HEK293 (cell line): ENCODE data around the gene RNF169.
A peak's percentile ranks its signal among the peaks of the same experiment; 100 is the strongest.

Experiments used
- EGR2 ChIP-seq: fragments of 450-650 bp; formaldehyde crosslinking; IDR thresholded peaks from 2 replicates; pipeline ENCODE4 v1.5.1; 2016; ENCODE audit warnings: low read depth, missing biosample characterization, missing genetic modification characterization
- HOXC10 ChIP-seq: sonication (generic); formaldehyde crosslinking; IDR thresholded peaks from 2 replicates; pipeline ENCODE4 v1.8.1; 2023; ENCODE audit warnings: mild to moderate bottlenecking, missing genetic modification reagents
- HOXD13 ChIP-seq: sonication (generic); formaldehyde crosslinking; IDR thresholded peaks from 2 replicates; pipeline ENCODE4 v1.8.0; 2022; ENCODE audit warnings: missing genetic modification reagents, borderline replicate concordance
- KLF1 ChIP-seq: fragments of 450-650 bp; formaldehyde crosslinking; IDR thresholded peaks from 2 replicates; pipeline ENCODE4 v1.5.1; 2016; ENCODE audit warnings: missing biosample characterization, missing genetic modification characterization
- MEIS1 ChIP-seq: sonication (generic); formaldehyde crosslinking; IDR thresholded peaks from 2 replicates; pipeline ENCODE4 v1.8.1; 2022; ENCODE audit warnings: missing genetic modification reagents, mild to moderate bottlenecking, borderline replicate concordance
- SCRT2 ChIP-seq: fragments of 450-650 bp; formaldehyde crosslinking; IDR thresholded peaks from 2 replicates; pipeline ENCODE4 v1.5.1; 2016; ENCODE audit warnings: missing biosample characterization, missing genetic modification characterization
- YY1 ChIP-seq: fragments of 450-650 bp; formaldehyde crosslinking; IDR thresholded peaks from 2 replicates; pipeline ENCODE4 v1.5.1; 2018; ENCODE audit warnings: missing biosample characterization, missing genetic modification characterization
- ZBTB1 ChIP-seq: fragments of 450-650 bp; formaldehyde crosslinking; IDR thresholded peaks from 2 replicates; pipeline ENCODE4 v1.5.1; 2016; ENCODE audit warnings: missing biosample characterization, missing genetic modification characterization
- ZNF121 ChIP-seq: fragments of 450-650 bp; formaldehyde crosslinking; IDR thresholded peaks from 2 replicates; pipeline ENCODE4 v1.5.1; 2016; ENCODE audit warnings: missing biosample characterization, missing genetic modification characterization
- ZNF148 ChIP-seq: fragments of 450-650 bp; formaldehyde crosslinking; IDR thresholded peaks from 2 replicates; pipeline ENCODE4 v1.5.0; 2017; ENCODE audit warnings: missing biosample characterization, missing genetic modification characterization, borderline replicate concordance
- ZNF155 ChIP-seq: fragments of 450-650 bp; formaldehyde crosslinking; IDR thresholded peaks from 2 replicates; pipeline ENCODE4 v1.5.1; 2016; ENCODE audit warnings: missing biosample characterization, missing genetic modification characterization
- ZNF169 ChIP-seq: fragments of 450-650 bp; formaldehyde crosslinking; IDR thresholded peaks from 2 replicates; pipeline ENCODE4 v1.5.1; 2016; ENCODE audit warnings: missing biosample characterization, missing genetic modification characterization
- ZNF174 ChIP-seq: fragments of 450-650 bp; formaldehyde crosslinking; IDR thresholded peaks from 2 replicates; pipeline ENCODE4 v1.5.0; 2017; ENCODE audit warnings: missing biosample characterization, mild to moderate bottlenecking, missing genetic modification characterization
- ZNF2 ChIP-seq: fragments of 450-650 bp; formaldehyde crosslinking; IDR thresholded peaks from 2 replicates; pipeline ENCODE4 v1.5.1; 2016; ENCODE audit warnings: missing biosample characterization, missing genetic modification characterization
- ZNF23 ChIP-seq: fragments of 450-650 bp; formaldehyde crosslinking; IDR thresholded peaks from 2 replicates; pipeline ENCODE4 v1.5.1; 2016; ENCODE audit warnings: missing biosample characterization, missing genetic modification characterization, borderline replicate concordance
- ZNF24 ChIP-seq: fragments of 450-650 bp; formaldehyde crosslinking; IDR thresholded peaks from 2 replicates; pipeline ENCODE4 v1.5.1; 2016; ENCODE audit warnings: missing biosample characterization, missing genetic modification characterization
- ZNF311 ChIP-seq: fragments of 450-650 bp; formaldehyde crosslinking; IDR thresholded peaks from 2 replicates; pipeline ENCODE4 v1.5.1; 2017; ENCODE audit warnings: missing biosample characterization, missing genetic modification characterization, borderline replicate concordance
- ZNF433 ChIP-seq: fragments of 450-650 bp; formaldehyde crosslinking; IDR thresholded peaks from 2 replicates; pipeline ENCODE4 v1.5.1; 2016; ENCODE audit warnings: missing biosample characterization, missing genetic modification characterization, low read depth
- ZNF449 ChIP-seq: fragments of 450-650 bp; formaldehyde crosslinking; IDR thresholded peaks from 2 replicates; pipeline ENCODE4 v1.5.1; 2017; ENCODE audit warnings: missing biosample characterization, mild to moderate bottlenecking, missing genetic modification characterization, moderate library complexity
- ZNF501 ChIP-seq: fragments of 450-650 bp; formaldehyde crosslinking; IDR thresholded peaks from 2 replicates; pipeline ENCODE4 v1.5.1; 2016; ENCODE audit warnings: missing biosample characterization, missing genetic modification characterization
- ZNF571 ChIP-seq: fragments of 450-650 bp; formaldehyde crosslinking; IDR thresholded peaks from 2 replicates; pipeline ENCODE4 v1.5.0; 2017; ENCODE audit warnings: missing biosample characterization, missing genetic modification characterization
- ZNF626 ChIP-seq: fragments of 450-650 bp; sonication (Bioruptor Pico); formaldehyde crosslinking; IDR thresholded peaks from 2 replicates; pipeline ENCODE4 v1.5.1; 2018; ENCODE audit warnings: missing biosample characterization, missing genetic modification characterization, inconsistent platforms
- ZNF639 ChIP-seq: fragments of 450-650 bp; formaldehyde crosslinking; IDR thresholded peaks from 2 replicates; pipeline ENCODE4 v1.5.1; 2016; ENCODE audit warnings: missing biosample characterization, missing genetic modification characterization
- ZNF677 ChIP-seq: fragments of 450-650 bp; IDR thresholded peaks from 2 replicates; pipeline ENCODE4 v1.5.0; 2018; ENCODE audit warnings: missing biosample characterization, mild to moderate bottlenecking, missing genetic modification characterization, moderate library complexity
- ZNF707 ChIP-seq: fragments of 450-650 bp; formaldehyde crosslinking; IDR thresholded peaks from 2 replicates; pipeline ENCODE4 v1.5.1; 2016; ENCODE audit warnings: missing biosample characterization, missing genetic modification characterization
- ZNF76 ChIP-seq: fragments of 450-650 bp; formaldehyde crosslinking; IDR thresholded peaks from 2 replicates; pipeline ENCODE4; 2016; ENCODE audit warnings: low read depth, missing biosample characterization, missing genetic modification characterization, borderline replicate concordance
- ZNF776 ChIP-seq: fragments of 450-650 bp; formaldehyde crosslinking; IDR thresholded peaks from 2 replicates; pipeline ENCODE4 v1.5.0; 2017; ENCODE audit warnings: missing biosample characterization, missing genetic modification characterization, borderline replicate concordance
- TF ChIP-seq, protein P1 (sequence below): fragments of 450-650 bp; formaldehyde crosslinking; IDR thresholded peaks from 2 replicates; pipeline ENCODE4 v1.5.1; 2016; ENCODE audit warnings: missing biosample characterization, missing genetic modification characterization, low read depth
- TF ChIP-seq, protein P2 (sequence below): fragments of 450-650 bp; formaldehyde crosslinking; IDR thresholded peaks from 2 replicates; pipeline ENCODE4 v1.5.1; 2016; ENCODE audit warnings: missing biosample characterization, missing genetic modification characterization
- TF ChIP-seq, protein P3 (sequence below): fragments of 450-650 bp; formaldehyde crosslinking; IDR thresholded peaks from 2 replicates; pipeline ENCODE4 v1.5.1; 2016; ENCODE audit warnings: missing biosample characterization, missing genetic modification characterization

The RNF169 gene

GRCh38 chr11:74749127-74749964 is 697 bp downstream of the RNF169 start (continued):
- no peak for TF ChIP-seq ZNF677 (tag by site-specific recombination)
- TF ChIP-seq, protein P1, sequence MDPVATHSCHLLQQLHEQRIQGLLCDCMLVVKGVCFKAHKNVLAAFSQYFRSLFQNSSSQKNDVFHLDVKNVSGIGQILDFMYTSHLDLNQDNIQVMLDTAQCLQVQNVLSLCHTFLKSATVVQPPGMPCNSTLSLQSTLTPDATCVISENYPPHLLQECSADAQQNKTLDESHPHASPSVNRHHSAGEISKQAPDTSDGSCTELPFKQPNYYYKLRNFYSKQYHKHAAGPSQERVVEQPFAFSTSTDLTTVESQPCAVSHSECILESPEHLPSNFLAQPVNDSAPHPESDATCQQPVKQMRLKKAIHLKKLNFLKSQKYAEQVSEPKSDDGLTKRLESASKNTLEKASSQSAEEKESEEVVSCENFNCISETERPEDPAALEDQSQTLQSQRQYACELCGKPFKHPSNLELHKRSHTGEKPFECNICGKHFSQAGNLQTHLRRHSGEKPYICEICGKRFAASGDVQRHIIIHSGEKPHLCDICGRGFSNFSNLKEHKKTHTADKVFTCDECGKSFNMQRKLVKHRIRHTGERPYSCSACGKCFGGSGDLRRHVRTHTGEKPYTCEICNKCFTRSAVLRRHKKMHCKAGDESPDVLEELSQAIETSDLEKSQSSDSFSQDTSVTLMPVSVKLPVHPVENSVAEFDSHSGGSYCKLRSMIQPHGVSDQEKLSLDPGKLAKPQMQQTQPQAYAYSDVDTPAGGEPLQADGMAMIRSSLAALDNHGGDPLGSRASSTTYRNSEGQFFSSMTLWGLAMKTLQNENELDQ (tag by site-specific recombination): no peak
- TF ChIP-seq SCRT2 (tag by site-specific recombination): peak; percentile 33; the same call in 1 of the 2 replicates
- no peak for TF ChIP-seq ZNF311 (tag by site-specific recombination)
- 0 out of 2 replicates have a peak, but pooled peaks have one; percentile 47 for TF ChIP-seq ZNF24 (tag by site-specific recombination)
- TF ChIP-seq, protein P2, sequence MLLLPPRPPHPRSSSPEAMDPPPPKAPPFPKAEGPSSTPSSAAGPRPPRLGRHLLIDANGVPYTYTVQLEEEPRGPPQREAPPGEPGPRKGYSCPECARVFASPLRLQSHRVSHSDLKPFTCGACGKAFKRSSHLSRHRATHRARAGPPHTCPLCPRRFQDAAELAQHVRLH (tag by site-specific recombination): no peak
- TF ChIP-seq ZNF626: no peak
- TF ChIP-seq ZNF501 (tag by site-specific recombination): peak; percentile 45; the same call in 1 of the 2 replicates
- no peak for TF ChIP-seq ZNF121 (tag by site-specific recombination)
- no peak for TF ChIP-seq ZNF174 (tag by site-specific recombination)
- TF ChIP-seq, protein P3, sequence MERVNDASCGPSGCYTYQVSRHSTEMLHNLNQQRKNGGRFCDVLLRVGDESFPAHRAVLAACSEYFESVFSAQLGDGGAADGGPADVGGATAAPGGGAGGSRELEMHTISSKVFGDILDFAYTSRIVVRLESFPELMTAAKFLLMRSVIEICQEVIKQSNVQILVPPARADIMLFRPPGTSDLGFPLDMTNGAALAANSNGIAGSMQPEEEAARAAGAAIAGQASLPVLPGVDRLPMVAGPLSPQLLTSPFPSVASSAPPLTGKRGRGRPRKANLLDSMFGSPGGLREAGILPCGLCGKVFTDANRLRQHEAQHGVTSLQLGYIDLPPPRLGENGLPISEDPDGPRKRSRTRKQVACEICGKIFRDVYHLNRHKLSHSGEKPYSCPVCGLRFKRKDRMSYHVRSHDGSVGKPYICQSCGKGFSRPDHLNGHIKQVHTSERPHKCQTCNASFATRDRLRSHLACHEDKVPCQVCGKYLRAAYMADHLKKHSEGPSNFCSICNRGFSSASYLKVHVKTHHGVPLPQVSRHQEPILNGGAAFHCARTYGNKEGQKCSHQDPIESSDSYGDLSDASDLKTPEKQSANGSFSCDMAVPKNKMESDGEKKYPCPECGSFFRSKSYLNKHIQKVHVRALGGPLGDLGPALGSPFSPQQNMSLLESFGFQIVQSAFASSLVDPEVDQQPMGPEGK (tag by site-specific recombination): peak; percentile 59
- no peak for TF ChIP-seq ZNF169 (tag by site-specific recombination)
- 0 out of 2 replicates have a peak, but pooled peaks have one; percentile 40 for TF ChIP-seq ZNF2
- TF ChIP-seq ZBTB1: no peak
- TF ChIP-seq ZNF148 (tag by site-specific recombination): no peak
- TF ChIP-seq ZNF571 (tag by site-specific recombination): no peak
- TF ChIP-seq HOXD13 (CRISPR knock-in tag): no peak
- no peak for TF ChIP-seq MEIS1 (CRISPR knock-in tag)
- 0 out of 2 replicates have a peak, but pooled peaks have one; percentile 21 for TF ChIP-seq KLF1 (tag by site-specific recombination)
- TF ChIP-seq ZNF776 (tag by site-specific recombination): no peak
- no peak for TF ChIP-seq ZNF433 (tag by site-specific recombination)
- 0 out of 2 replicates have a peak, but pooled peaks have one; percentile 47 for TF ChIP-seq HOXC10 (CRISPR knock-in tag)
- no peak for TF ChIP-seq YY1 (tag by site-specific recombination)
- no peak for TF ChIP-seq ZNF707 (tag by site-specific recombination)
- TF ChIP-seq ZNF23 (tag by site-specific recombination): no peak
- no peak for TF ChIP-seq ZNF449 (tag by site-specific recombination)
- TF ChIP-seq EGR2 (tag by site-specific recombination): peak; percentile 57
- TF ChIP-seq ZNF639: no peak
- TF ChIP-seq ZNF155: no peak
- no peak for TF ChIP-seq ZNF76 (tag by site-specific recombination)
